Gastrocnemius medialis (tissue), 4 donors: ENCODE measurements around the gene MIAT. TPM values are rescaled to one million over a fixed set of nuclear protein-coding genes. Genes with fewer than 3 reads are reported as not detected.

Source experiments
- ATAC-seq, 2 donors: fragments of 150-250 bp; one replicate each; pipeline ENCODE4 v1.9.1; 2016
- DNase-seq, 2 donors: peaks; one replicate each; pipeline ENCODE4 v3.0.0-alpha.2; 2019
- H3K27ac ChIP-seq, 4 donors: fragments of 200-600 bp; sonication (generic); 1 replicate in 1 of 4; 2 replicates in 3 of 4; pipeline ENCODE4 v1.5.1; 2016 to 2018; ENCODE audit warnings: mild to moderate bottlenecking in 2 of 4, moderate library complexity in 1 of 4
- H3K27me3 ChIP-seq, 3 donors: fragments of 200-600 bp; sonication (generic) in 2 of 3; 1 replicate in 1 of 3; 2 replicates in 2 of 3; pipeline versions ENCODE4 v1.5.1 to v1.6.0; 2016 to 2019; ENCODE audit warnings: mild to moderate bottlenecking in 1 of 3, moderate library complexity in 1 of 3
- H3K36me3 ChIP-seq, 2 donors: fragments of 200-600 bp; sonication (generic) in 1 of 2; one replicate each; pipeline ENCODE4 v1.5.1; 2017 to 2018
- H3K4me1 ChIP-seq, 2 donors: fragments of 200-600 bp; sonication (generic) in 1 of 2; one replicate each; pipeline ENCODE4 v1.5.1; 2016 to 2017; ENCODE audit warnings: mild to moderate bottlenecking in 2 of 2
- H3K4me3 ChIP-seq, 4 donors: fragments of 200-600 bp; sonication (generic) in 3 of 4; 1 replicate in 1 of 4; 2 replicates in 3 of 4; pipeline ENCODE4 v1.5.1; 2016 to 2019; ENCODE audit warnings: mild to moderate bottlenecking in 2 of 4
- H3K9me3 ChIP-seq, 3 donors: fragments of 200-600 bp; sonication (generic) in 2 of 3; 1 replicate in 1 of 3; 2 replicates in 2 of 3; pipeline ENCODE4 v1.5.1; 2016 to 2019
- CTCF ChIP-seq, 5 experiments: fragments of 450-650 bp in 3 of 5; fragments of 200-600 bp in 2 of 5; sonication (generic) in 2 of 5; IDR thresholded peaks in 4 of 5; conservative IDR thresholded peaks in 1 of 5; 1 replicate in 4 of 5; 2 replicates in 1 of 5; pipeline ENCODE4 v1.5.1; 2016 to 2019; ENCODE audit warnings: antibody characterized with exemption in 5 of 5, mild to moderate bottlenecking in 3 of 5, moderate library complexity in 3 of 5
- POLR2A ChIP-seq, 2 donors: fragments of 450-650 bp; IDR thresholded peaks; one replicate each; pipeline ENCODE4 v1.6.1; 2017; ENCODE audit warnings: antibody characterized with exemption in 2 of 2, mild to moderate bottlenecking in 2 of 2, moderate library complexity in 2 of 2
- in situ Hi-C, 4 donors: fragments of 200-750 bp; cut with MboI; loops; one replicate each; pipeline versions ENCODE4 v1.15.0 to v1.8.0; 2017; ENCODE audit warnings: low sequenced_read_pairs in 4 of 4
- intact Hi-C: fragments of 100-400 bp; cut with DNase I; formaldehyde crosslinking; loops from one replicate; pipeline ENCODE4 v1.15.1; 2023; ENCODE audit warnings: low total_unique reads
- total RNA-seq, 4 donors: library from RNA; depleted of rRNA; stranded (reverse); fragments of >200 nt; gene quantifications; one replicate each; pipeline versions ENCODE4 v1.1.0 to v1.2.3, GENCODE V29; 2016

MIAT gene
- total RNA-seq, 4 donors from 2014 or later: 0.02 to 0.25 (median 0.07) TPM; not detected in 1

- DNase-seq: no peak
- Histone ChIP-seq H3K27ac (no peak overlapping the region), H3K27me3 (no peaks in the 10 kb centered on the region), H3K4me3 (no peak overlapping the region), H3K9me3 (no peaks in the 10 kb centered on the region), H3K4me1 (no peaks in the 10 kb centered on the region), H3K36me3 (peaks cover 0 to 12% of the 10 kb centered on the region in 2 donors)
- intact Hi-C loops: no loop called here
- in situ Hi-C loops: no loop called here
- TF ChIP-seq CTCF (IDR thresholded peaks at IDR 0.05 in 4 of 5, conservative IDR thresholded peaks at IDR 0.05 in 1 of 5): no peak
- TF ChIP-seq POLR2A (IDR thresholded peaks at IDR 0.05): no peak
- ATAC-seq: no peak
Observed at GRCh38 chr22:26724414-26724813, 67.0 kb downstream of the MIAT start.

DNA sequence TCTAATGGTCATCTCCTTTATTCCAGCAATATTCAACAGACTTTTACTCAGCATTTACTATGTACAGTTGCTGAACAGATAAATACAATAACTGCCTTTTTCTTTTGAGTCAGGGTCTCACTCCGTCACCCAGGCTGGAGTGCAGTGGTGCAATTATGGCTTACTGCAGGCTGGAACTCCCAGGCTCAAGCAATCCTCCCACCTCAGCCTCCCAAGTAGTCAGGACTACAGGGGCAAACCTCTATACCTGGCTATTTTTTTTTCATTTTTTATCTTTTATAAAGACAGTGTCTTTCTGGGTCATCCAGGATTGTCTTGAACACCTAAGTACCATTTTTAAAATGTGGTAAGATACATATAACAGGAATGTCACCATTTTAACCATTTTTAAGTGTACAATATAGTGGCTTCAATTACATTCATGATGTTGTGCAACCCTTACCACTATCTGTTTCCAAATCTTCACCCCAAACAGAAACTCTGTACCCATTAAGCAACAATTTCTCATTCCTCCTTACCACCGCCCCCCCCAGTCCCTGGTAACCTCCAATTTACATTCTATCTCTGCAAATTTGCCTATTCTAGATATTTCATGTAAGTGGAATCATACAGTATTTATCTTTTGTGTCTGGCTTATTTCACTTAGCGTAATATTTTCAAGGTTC, 67.8 kb downstream of the MIAT start:
- H3K36me3 ChIP-seq: peaks cover 0 to 12% of the 10 kb centered on the region in 2 donors
- ATAC-seq (no peak), DNase-seq (no peak)
- no peak for TF ChIP-seq CTCF (IDR thresholded peaks at IDR 0.05 in 4 of 5, conservative IDR thresholded peaks at IDR 0.05 in 1 of 5)
- no peak overlapping the region for H3K27ac ChIP-seq
- H3K4me1 ChIP-seq: no peaks in the 10 kb centered on the region
- intact Hi-C loops (no loop called here), in situ Hi-C loops (no loop called here)
- no peaks in the 10 kb centered on the region for H3K27me3 ChIP-seq
- H3K9me3 ChIP-seq: no peaks in the 10 kb centered on the region
- H3K4me3 ChIP-seq: no peak overlapping the region

Other genes with a start within 250 kb of the MIAT start
- under 1 TPM in 2 of 4 donors, not detected in 2; 0.07 to 0.10 TPM for gene ASPHD2, start 228.3 kb upstream of the MIAT start, total RNA-seq
- 10 to 100 TPM in 3 of 4 donors, 1 to 10 TPM in 1; 7.0 to 13.9 (median 10.5) TPM for gene HPS4, start 173.8 kb upstream of the MIAT start, total RNA-seq
- gene SRRD, start 173.7 kb upstream of the MIAT start, total RNA-seq: 10 to 100 TPM; 24.0 to 53.1 (median 27.4) TPM
- gene TFIP11, start 145.1 kb upstream of the MIAT start, total RNA-seq: 10 to 100 TPM; 33.1 to 65.7 (median 49.2) TPM
- 100 to 1,000 TPM in 1 of 4 donors, 10 to 100 TPM in 3; 32.3 to 110 (median 65.4) TPM for gene TPST2, start 67.5 kb upstream of the MIAT start, total RNA-seq
- gene CRYBB1, start 39.6 kb upstream of the MIAT start, total RNA-seq: under 1 TPM in 1 of 4 donors, not detected in 3; 0.97 TPM
- not detected for gene CRYBA4, start 35.6 kb upstream of the MIAT start, total RNA-seq